PC-3 (cell line): ENCODE results near the gene TP53INP2. TPM values are rescaled to one million over a fixed set of nuclear protein-coding genes. Genes with fewer than 3 reads are reported as not detected.
"Not testable (repeated sequence)": the region's sequence is repeated elsewhere in the genome, so short reads cannot be mapped to it uniquely, and the experiment has no call there.

ENCODE experiments used
- ATAC-seq: fragments of 200-7000 bp; cut with Tn5 transposase; 2 replicates; pipeline ENCODE4 v1.9.1; 2020; ENCODE audit warnings: mild to moderate bottlenecking, moderate library complexity
- BruUV-seq: library from RNA; stranded (reverse); fragments of 400-500 nt; replicated peaks from 2 replicates; lab custom pipeline; 2021; lab: Mats Ljungman, UMichigan
- CTCF ChIA-PET: fragments of 300-600 bp; sonication (Branson Sonifier 250); formaldehyde crosslinking; loops from one replicate; lab custom pipeline; 2022; ENCODE audit warnings: antibody characterized with exemption; lab: Charles Lee
- POLR2A ChIA-PET: fragments of 300-600 bp; sonication (Branson Sonifier 250); formaldehyde crosslinking; loops from one replicate; lab custom pipeline; 2022; ENCODE audit warnings: antibody characterized with exemption; ENCODE audit not compliant: unreplicated experiment; lab: Charles Lee
- DNase-seq: peaks from one replicate; pipeline ENCODE4 v3.0.0-alpha.2; 2015
- H2AFZ ChIP-seq: fragments of 300-600 bp; sonication (generic); 2 replicates; pipeline ENCODE4 v1.6.0; 2016; ENCODE audit warnings: antibody characterized with exemption, low read length
- H3F3A ChIP-seq: fragments of 300-600 bp; sonication (generic); one replicate; pipeline ENCODE4 v1.6.0; 2017; ENCODE audit warnings: antibody characterized with exemption, low read length, control low read depth, mild to moderate bottlenecking; ENCODE audit not compliant: unreplicated experiment
- H3K27ac ChIP-seq: fragments of 300-600 bp; sonication (generic); 2 replicates; pipeline ENCODE4 v1.5.1; 2016; ENCODE audit warnings: mild to moderate bottlenecking, low read length
- H3K27me3 ChIP-seq: fragments of 300-600 bp; sonication (generic); 2 replicates; pipeline ENCODE4 v1.6.1; 2016; ENCODE audit warnings: low read length, mixed read lengths
- H3K36me3 ChIP-seq: fragments of 300-600 bp; sonication (generic); 2 replicates; pipeline ENCODE4 v1.6.1; 2016; ENCODE audit warnings: low read depth, mixed run types, low read length, mixed read lengths
- H3K4me1 ChIP-seq: fragments of 300-600 bp; sonication (generic); 2 replicates; pipeline ENCODE4 v1.5.1; 2016; ENCODE audit warnings: low read length; ENCODE audit not compliant: insufficient read depth
- H3K4me2 ChIP-seq: fragments of 300-600 bp; sonication (generic); 2 replicates; pipeline ENCODE4 v1.6.0; 2016; ENCODE audit warnings: low read length
- H3K4me3 ChIP-seq: fragments of 300-600 bp; sonication (generic); 2 replicates; pipeline ENCODE4 v1.5.1; 2016; ENCODE audit warnings: mild to moderate bottlenecking, low read length, mixed read lengths
- H3K79me2 ChIP-seq: fragments of 300-600 bp; sonication (generic); 2 replicates; pipeline ENCODE4 v1.6.1; 2017; ENCODE audit warnings: low read length, mixed read lengths
- H3K9ac ChIP-seq: fragments of 300-600 bp; sonication (generic); 2 replicates; pipeline ENCODE4 v1.6.0; 2016; ENCODE audit warnings: mild to moderate bottlenecking, low read length
- H3K9me2 ChIP-seq: fragments of 300-600 bp; sonication (generic); replicated peaks from 2 replicates; pipeline ENCODE4 v1.6.1; 2016; ENCODE audit warnings: mixed run types, low read length, mixed read lengths
- H3K9me3 ChIP-seq: fragments of 300-600 bp; sonication (generic); 2 replicates; pipeline ENCODE4 v1.6.1; 2016; ENCODE audit warnings: low read length, mixed read lengths
- H4K20me1 ChIP-seq: fragments of 300-600 bp; sonication (generic); 2 replicates; pipeline ENCODE4 v1.6.1; 2016; ENCODE audit warnings: low read length, mixed read lengths
- EZH2 ChIP-seq: fragments of 300-600 bp; sonication (generic); IDR thresholded peaks from one replicate; pipeline ENCODE4 v1.6.1; 2017; ENCODE audit warnings: antibody characterized with exemption, mild to moderate bottlenecking, low read length; ENCODE audit not compliant: unreplicated experiment
- EZH2phosphoT487 ChIP-seq: fragments of 300-600 bp; sonication (generic); IDR thresholded peaks from 2 replicates; pipeline ENCODE4 v1.6.1; 2018; ENCODE audit warnings: mild to moderate bottlenecking, antibody characterized with exemption, low read length, borderline replicate concordance
- intact Hi-C: fragments of 100-400 bp; cut with micrococcal nuclease; formaldehyde crosslinking; loops from 2 replicates; pipeline ENCODE4 v1.9.0; 2023
- total RNA-seq: library from RNA; depleted of rRNA; stranded (reverse); fragments of >200 nt; gene quantifications from 2 replicates; pipeline ENCODE4 v1.2.3, GENCODE V29; 2014
- TF ChIP-seq, protein P1 (sequence below): fragments of 300-600 bp; sonication (generic); conservative IDR thresholded peaks from 2 replicates; pipeline ENCODE4 v1.5.1; 2017; ENCODE audit warnings: antibody characterized with exemption, low read depth, mild to moderate bottlenecking, low read length

The TP53INP2 gene
- total RNA-seq, 1 experiment from 2014 or later: 2.1 TPM

- peaks cover 29% of the 10 kb centered on the region for H3K4me1 ChIP-seq
- peak overlapping the region; percentile 5; the same call in 1 of the 2 replicates for H3K27ac ChIP-seq
- ChIA-PET CTCF (no interaction called here), POLR2A (no interaction called here)
- H4K20me1 ChIP-seq: no peaks in the 10 kb centered on the region; the same call in 1 of the 2 replicates
- H3K9ac ChIP-seq: no peak overlapping the region
- H3K36me3 ChIP-seq: peaks cover 10% of the 10 kb centered on the region; the same call in 1 of the 2 replicates
- H3F3A ChIP-seq: no peaks in the 10 kb centered on the region
- no peaks in the 10 kb centered on the region for H3K79me2 ChIP-seq
- no peak for TF ChIP-seq EZH2phosphoT487
- TF ChIP-seq, protein P1, sequence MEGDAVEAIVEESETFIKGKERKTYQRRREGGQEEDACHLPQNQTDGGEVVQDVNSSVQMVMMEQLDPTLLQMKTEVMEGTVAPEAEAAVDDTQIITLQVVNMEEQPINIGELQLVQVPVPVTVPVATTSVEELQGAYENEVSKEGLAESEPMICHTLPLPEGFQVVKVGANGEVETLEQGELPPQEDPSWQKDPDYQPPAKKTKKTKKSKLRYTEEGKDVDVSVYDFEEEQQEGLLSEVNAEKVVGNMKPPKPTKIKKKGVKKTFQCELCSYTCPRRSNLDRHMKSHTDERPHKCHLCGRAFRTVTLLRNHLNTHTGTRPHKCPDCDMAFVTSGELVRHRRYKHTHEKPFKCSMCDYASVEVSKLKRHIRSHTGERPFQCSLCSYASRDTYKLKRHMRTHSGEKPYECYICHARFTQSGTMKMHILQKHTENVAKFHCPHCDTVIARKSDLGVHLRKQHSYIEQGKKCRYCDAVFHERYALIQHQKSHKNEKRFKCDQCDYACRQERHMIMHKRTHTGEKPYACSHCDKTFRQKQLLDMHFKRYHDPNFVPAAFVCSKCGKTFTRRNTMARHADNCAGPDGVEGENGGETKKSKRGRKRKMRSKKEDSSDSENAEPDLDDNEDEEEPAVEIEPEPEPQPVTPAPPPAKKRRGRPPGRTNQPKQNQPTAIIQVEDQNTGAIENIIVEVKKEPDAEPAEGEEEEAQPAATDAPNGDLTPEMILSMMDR: no peak
- no peak for TF ChIP-seq EZH2
- H3K4me2 ChIP-seq: no peak overlapping the region
- no peak overlapping the region for H3K4me3 ChIP-seq
- ATAC-seq (no peak), DNase-seq (peak; percentile 31)
- no peaks in the 10 kb centered on the region for H3K27me3 ChIP-seq
- H3K9me3 ChIP-seq: no peaks in the 10 kb centered on the region
- no peaks in the 10 kb centered on the region for H3K9me2 ChIP-seq
- BruUV-seq: no TSS peak
- H2AFZ ChIP-seq: no peak overlapping the region
- intact Hi-C loops: no loop called here
These were observed 11.2 kb downstream of the TP53INP2 start for GRCh38 chr20:34715384-34715783.

GRCh38 chr20:34716921-34717229, 12.7 kb downstream of the TP53INP2 start:
- Histone ChIP-seq H3K4me3 (no peak overlapping the region), H3K27ac (no peak overlapping the region), H3K9me2 (no peaks in the 10 kb centered on the region), H3K9ac (no peak overlapping the region), H3K79me2 (no peaks in the 10 kb centered on the region), H4K20me1 (no peaks in the 10 kb centered on the region; the same call in 1 of the 2 replicates), H3F3A (no peaks in the 10 kb centered on the region), H3K9me3 (no peaks in the 10 kb centered on the region), H2AFZ (no peak overlapping the region), H3K27me3 (no peaks in the 10 kb centered on the region), H3K36me3 (peaks cover 12% of the 10 kb centered on the region; the same call in 1 of the 2 replicates), H3K4me2 (no peak overlapping the region), H3K4me1 (peaks cover 28% of the 10 kb centered on the region)
- TF ChIP-seq EZH2: no peak
- no peak for TF ChIP-seq EZH2phosphoT487
- TF ChIP-seq, protein P1: no peak
- ATAC-seq: no peak
- intact Hi-C loops: no loop called here
- DNase-seq: no peak
- POLR2A ChIA-PET: no interaction called here
- BruUV-seq: no TSS peak
- CTCF ChIA-PET: no interaction called here

DNA sequence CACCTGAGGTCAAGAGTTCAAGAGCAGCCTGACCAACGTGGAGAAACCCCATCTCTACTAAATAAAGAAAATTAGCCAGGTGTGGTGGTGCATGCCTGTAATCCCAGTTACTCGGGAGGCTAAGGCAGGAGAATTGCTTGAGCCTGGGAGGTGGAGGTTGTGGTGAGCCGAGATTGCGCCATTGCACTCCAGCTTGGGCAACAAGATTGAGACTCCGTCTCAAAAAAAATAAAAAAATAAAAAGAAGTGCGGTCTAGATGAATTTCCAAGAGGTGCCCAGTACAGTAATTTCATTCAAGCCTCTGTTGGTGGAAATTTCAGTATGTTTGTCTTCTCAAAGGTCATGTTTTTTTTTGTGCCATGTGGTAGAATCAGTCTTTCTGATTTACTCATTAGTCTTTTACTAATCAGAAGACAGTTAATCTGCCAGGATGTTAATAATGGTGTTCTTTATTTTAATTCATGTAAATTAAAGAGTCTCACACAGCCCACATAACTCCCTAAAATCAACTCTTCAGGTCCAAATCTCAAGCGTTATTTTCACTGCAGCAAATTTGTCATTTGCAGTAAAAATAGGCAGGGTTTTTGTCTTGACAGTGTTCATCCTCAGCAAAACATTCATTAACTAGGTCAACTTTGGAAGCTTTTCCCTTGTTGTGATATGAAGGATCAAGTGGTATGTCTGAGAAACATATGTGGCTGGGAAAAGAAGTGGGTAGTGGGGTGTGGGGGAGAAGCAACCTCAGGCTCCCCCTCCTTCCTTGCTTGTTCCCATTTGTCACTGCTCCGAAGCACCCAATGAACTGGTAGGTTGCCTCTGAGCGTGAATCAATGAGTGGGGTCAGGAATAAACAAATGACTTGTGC, 13.3 kb downstream of the TP53INP2 start:
- DNase-seq (no peak), ATAC-seq (no peak)
- Histone ChIP-seq H3F3A (no peaks in the 10 kb centered on the region), H3K4me2 (no peak overlapping the region), H3K79me2 (no peaks in the 10 kb centered on the region), H3K27me3 (no peaks in the 10 kb centered on the region), H3K4me3 (no peak overlapping the region), H3K9me3 (no peaks in the 10 kb centered on the region), H2AFZ (no peak overlapping the region), H3K9me2 (no peaks in the 10 kb centered on the region), H3K4me1 (peaks cover 28% of the 10 kb centered on the region), H3K9ac (no peak overlapping the region), H3K36me3 (peaks cover 12% of the 10 kb centered on the region; the same call in 1 of the 2 replicates), H4K20me1 (no peaks in the 10 kb centered on the region; the same call in 1 of the 2 replicates), H3K27ac (no peak overlapping the region)
- ChIA-PET POLR2A (no interaction called here), CTCF (no interaction called here)
- intact Hi-C loops: no loop called here
- TF ChIP-seq, protein P1: no peak
- TF ChIP-seq EZH2 (no peak), EZH2phosphoT487 (no peak)
- no TSS peak for BruUV-seq

DNA sequence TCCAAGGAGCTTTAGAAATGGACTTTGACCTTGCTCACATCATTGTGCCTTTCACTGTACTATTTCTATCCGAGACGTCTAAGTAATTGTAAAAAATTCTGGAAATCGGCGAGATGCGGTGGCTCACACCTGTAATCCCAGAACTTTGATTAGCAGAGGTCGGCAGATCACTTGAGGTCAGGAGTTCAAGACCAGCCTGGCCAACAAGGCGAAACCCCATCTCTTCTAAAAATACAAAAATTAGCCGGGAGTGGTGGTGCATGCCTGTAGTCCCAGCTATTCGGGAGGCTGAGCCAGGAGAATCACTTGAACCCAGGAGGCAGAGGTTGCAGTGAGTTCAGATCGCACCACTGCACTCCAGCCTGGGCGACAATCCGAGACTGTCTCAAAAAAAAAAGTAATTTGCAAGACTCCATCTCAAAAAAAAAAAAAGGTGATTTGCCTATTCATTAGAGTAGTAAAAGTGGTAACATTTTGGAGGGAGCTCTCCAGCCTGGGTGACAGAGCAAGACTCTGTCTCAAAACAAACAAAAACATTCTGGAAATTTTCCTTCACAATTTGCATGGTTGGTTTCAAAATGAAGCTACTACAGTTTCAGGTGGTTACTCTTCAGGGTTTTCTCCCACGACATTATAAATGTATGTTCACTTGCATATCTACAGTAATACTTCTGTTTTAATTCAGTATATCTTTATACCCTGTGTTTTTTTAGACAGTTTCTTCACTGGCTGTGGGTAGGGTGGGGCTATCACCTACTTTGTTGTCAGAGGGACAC, 15.3 kb downstream of the TP53INP2 start:
- H3K9me2 ChIP-seq, intact Hi-C loops, H3K9ac ChIP-seq, H3K4me3 ChIP-seq, H3K9me3 ChIP-seq, ATAC-seq, H3K27me3 ChIP-seq, CTCF ChIA-PET, H3K79me2 ChIP-seq, H3F3A ChIP-seq, POLR2A ChIA-PET, H4K20me1 ChIP-seq, H2AFZ ChIP-seq, H3K4me2 ChIP-seq, H3K27ac ChIP-seq, DNase-seq, BruUV-seq: not testable (repeated sequence)
- peaks cover 20% of the 10 kb centered on the region for H3K36me3 ChIP-seq
- H3K4me1 ChIP-seq: peaks cover 10% of the 10 kb centered on the region
